Keratinocyte (primary cell): Measurements from ENCODE around the gene NTN1. TPM values are rescaled to one million over a fixed set of nuclear protein-coding genes. Genes with fewer than 3 reads are reported as not detected.

Experiments used
- DNase-seq: peaks from one replicate; pipeline ENCODE4 v3.0.0-alpha.2; 2011; ENCODE audit warnings: low read depth, missing footprints, low spot score
- FAIRE-seq: peaks from 2 replicates; lab custom pipeline; 2011; peaks lifted over from hg19 to GRCh38; lab: Jason Lieb, UNC
- H2AFZ ChIP-seq: 2 replicates; pipeline ENCODE4 v1.6.0; 2012; ENCODE audit warnings: low read length, control low read depth, inconsistent platforms; ENCODE audit not compliant: control insufficient read depth
- H3K27ac ChIP-seq: 2 replicates; pipeline ENCODE4 v1.5.1; 2011; ENCODE audit warnings: low read length; ENCODE audit not compliant: control insufficient read depth, insufficient read depth
- H3K27me3 ChIP-seq: 3 replicates; pipeline ENCODE4 v1.6.0; 2011; ENCODE audit warnings: low read length; ENCODE audit not compliant: control insufficient read depth, insufficient read depth; ENCODE audit errors: extremely low read depth
- H3K36me3 ChIP-seq, 2 experiments: 2 replicates in 1 of 2; 3 replicates in 1 of 2; pipeline ENCODE4 v1.5.1; 2011; ENCODE audit warnings: low read length in 2 of 2, mild to moderate bottlenecking in 1 of 2; ENCODE audit not compliant: control insufficient read depth in 2 of 2, insufficient read depth in 2 of 2; ENCODE audit errors: extremely low read depth in 1 of 2
- H3K4me1 ChIP-seq: 3 replicates; pipeline ENCODE4 v1.5.1; 2011; ENCODE audit warnings: low read length; ENCODE audit not compliant: control insufficient read depth, insufficient read depth; ENCODE audit errors: extremely low read depth
- H3K4me2 ChIP-seq: 3 replicates; pipeline ENCODE4 v1.6.0; 2011; ENCODE audit warnings: low read depth, low read length; ENCODE audit not compliant: control insufficient read depth, insufficient read depth; ENCODE audit errors: extremely low read depth
- H3K4me3 ChIP-seq, 3 experiments: fragments of 200-600 bp in 1 of 3; sonication (generic) in 1 of 3; 2 replicates in 2 of 3; 3 replicates in 1 of 3; pipeline ENCODE4 v1.5.1; 2011 to 2016; ENCODE audit warnings: low read length in 3 of 3, mild to moderate bottlenecking in 3 of 3, control low read depth in 2 of 3, inconsistent platforms in 1 of 3, low read depth in 1 of 3, mixed read lengths in 1 of 3, mixed run types in 1 of 3, moderate library complexity in 1 of 3; ENCODE audit not compliant: control insufficient read depth in 2 of 3, insufficient read depth in 2 of 3; ENCODE audit errors: extremely low read depth in 1 of 3
- H3K79me2 ChIP-seq: 2 replicates; pipeline ENCODE4 v1.6.0; 2012; ENCODE audit warnings: low read length; ENCODE audit not compliant: control insufficient read depth, insufficient read depth
- H3K9ac ChIP-seq: 3 replicates; pipeline ENCODE4 v1.6.0; 2011; ENCODE audit warnings: low read length; ENCODE audit not compliant: control insufficient read depth, insufficient read depth; ENCODE audit errors: extremely low read depth
- H3K9me1 ChIP-seq: 3 replicates; pipeline ENCODE4 v1.6.0; 2011; ENCODE audit warnings: low read length; ENCODE audit not compliant: control insufficient read depth, insufficient read depth; ENCODE audit errors: extremely low read depth
- H3K9me3 ChIP-seq: 2 replicates; pipeline ENCODE4 v1.5.1; 2012; ENCODE audit warnings: low read depth, low read length; ENCODE audit not compliant: control insufficient read depth
- H4K20me1 ChIP-seq: 3 replicates; pipeline ENCODE4 v1.6.0; 2011; ENCODE audit warnings: low read length; ENCODE audit not compliant: control insufficient read depth, insufficient read depth; ENCODE audit errors: extremely low read depth
- CTCF ChIP-seq, 3 experiments: IDR thresholded peaks in 1 of 3; conservative IDR thresholded peaks in 1 of 3; optimal IDR thresholded peaks in 1 of 3; 2 replicates in 2 of 3; 3 replicates in 1 of 3; pipeline versions ENCODE3 to v1.5.1; 2011; ENCODE audit warnings: low read length in 3 of 3, mild to moderate bottlenecking in 3 of 3, moderate library complexity in 2 of 3, control low read depth in 1 of 3, inconsistent platforms in 1 of 3; ENCODE audit not compliant: insufficient read depth in 2 of 3; ENCODE audit errors: extremely low read depth in 1 of 3
- EZH2 ChIP-seq: IDR thresholded peaks from one replicate; pipeline ENCODE4 v1.6.1; 2012; ENCODE audit warnings: inconsistent platforms, mild to moderate bottlenecking, low read length, moderate library complexity
- dilution Hi-C: fragments of 300-500 bp; cut with MboI; formaldehyde crosslinking; loops from one replicate; pipeline ENCODE4 v1.7.0; 2020; ENCODE audit warnings: low sequenced_read_pairs; ENCODE audit not compliant: extremely low pct_ligation_motif_present
- polyA plus RNA-seq, 5 experiments: library from polyadenylated mRNA; depleted of rRNA in 3 of 5; stranded (reverse) in 3 of 5; stranded (forward) in 1 of 5; unstranded in 1 of 5; fragments of >200 nt; gene quantifications; 1 replicate in 1 of 5; 2 replicates in 3 of 5; 3 replicates in 1 of 5; pipeline versions ENCODE4 v1.2.1 to v1.2.3, GENCODE V29; 2011 to 2012; ENCODE audit warnings: missing spikeins in 2 of 5, low read depth in 1 of 5, low replicate concordance in 1 of 5

NTN1 gene
- polyA plus RNA-seq, 1 donor (not counting 4 experiments of a cell fraction or from before 2014, with no cell fraction given) = 0.10 TPM

GRCh38 chr17:9166788-9167187 lies 145.5 kb downstream of the NTN1 start:
- FAIRE-seq (no peak), DNase-seq (no peak)
- no peak overlapping the region for H3K27ac ChIP-seq
- H3K4me1 ChIP-seq = no peaks in the 10 kb centered on the region
- H3K9me1 ChIP-seq = no peaks in the 10 kb centered on the region
- H3K4me3 ChIP-seq = no peak overlapping the region
- dilution Hi-C loops = no loop called here
- no peaks in the 10 kb centered on the region for H3K79me2 ChIP-seq
- H3K36me3 ChIP-seq = no peaks in the 10 kb centered on the region
- H2AFZ ChIP-seq = no peak overlapping the region
- no peaks in the 10 kb centered on the region for H4K20me1 ChIP-seq
- H3K9me3 ChIP-seq = peaks cover 1% of the 10 kb centered on the region
- TF ChIP-seq EZH2 = no peak
- TF ChIP-seq CTCF (optimal IDR thresholded peaks at IDR 0.05 in 1 of 3, IDR thresholded peaks at IDR 0.05 in 1 of 3, conservative IDR thresholded peaks at IDR 0.05 in 1 of 3; ENCODE audit: extremely low read depth in 1 of 3, insufficient read depth in 2 of 3, low read length in 3 of 3) = no peak
- H3K4me2 ChIP-seq = no peak overlapping the region
- no peaks in the 10 kb centered on the region for H3K27me3 ChIP-seq
- H3K9ac ChIP-seq = no peak overlapping the region

GRCh38 chr17:9167379-9167778 lies 146.1 kb downstream of the NTN1 start:
- no peak for TF ChIP-seq EZH2
- TF ChIP-seq CTCF (optimal IDR thresholded peaks at IDR 0.05 in 1 of 3, IDR thresholded peaks at IDR 0.05 in 1 of 3, conservative IDR thresholded peaks at IDR 0.05 in 1 of 3; ENCODE audit: extremely low read depth in 1 of 3, insufficient read depth in 2 of 3, low read length in 3 of 3) = no peak
- Histone ChIP-seq H3K4me1 (no peaks in the 10 kb centered on the region), H3K36me3 (no peaks in the 10 kb centered on the region), H3K9me1 (no peaks in the 10 kb centered on the region), H3K27ac (no peak overlapping the region), H4K20me1 (no peaks in the 10 kb centered on the region), H3K9me3 (no peaks in the 10 kb centered on the region), H3K9ac (no peak overlapping the region), H3K4me3 (no peak overlapping the region), H3K4me2 (no peak overlapping the region), H3K27me3 (no peaks in the 10 kb centered on the region), H3K79me2 (no peaks in the 10 kb centered on the region), H2AFZ (no peak overlapping the region)
- DNase-seq (no peak), FAIRE-seq (no peak)
- dilution Hi-C loops = no loop called here
